ENCODE measurements around the gene SEPHS2. TPM values are rescaled to one million over a fixed set of nuclear protein-coding genes. Genes with fewer than 3 reads are reported as not detected.
"Not testable (repeated sequence)": the region's sequence is repeated elsewhere in the genome, so short reads cannot be mapped to it uniquely, and the experiment has no call there.

Gene SEPHS2
- total RNA-seq, 1 donor from 2014 or later: 43.1 TPM

- H3K4me3 Mint-ChIP-seq (ENCODE audit: unreplicated experiment): no peak overlapping the region
- no peaks in the 10 kb centered on the region for H3K27me3 Mint-ChIP-seq (ENCODE audit: unreplicated experiment)
- no peak overlapping the region for H3K27ac Mint-ChIP-seq (ENCODE audit: unreplicated experiment)
- DNase-seq (ENCODE audit: low spot score): no peak
- no peaks in the 10 kb centered on the region for H3K9me3 Mint-ChIP-seq (ENCODE audit: unreplicated experiment)
- no peak for TF ChIP-seq CTCF (IDR thresholded peaks at IDR 0.05; ENCODE audit: unreplicated experiment)
- no peaks in the 10 kb centered on the region for H3K36me3 Mint-ChIP-seq (ENCODE audit: low read depth, unreplicated experiment)
- H3K4me1 Mint-ChIP-seq (ENCODE audit: unreplicated experiment): no peaks in the 10 kb centered on the region
Observed at GRCh38 chr16:30470170-30470512, 24.5 kb upstream of the SEPHS2 start.

GRCh38 chr16:30464078-30464477, 18.4 kb upstream of the SEPHS2 start:
- no peaks in the 10 kb centered on the region for H3K4me1 Mint-ChIP-seq (ENCODE audit: unreplicated experiment)
- H3K36me3 Mint-ChIP-seq (ENCODE audit: low read depth, unreplicated experiment): no peaks in the 10 kb centered on the region
- TF ChIP-seq CTCF (IDR thresholded peaks at IDR 0.05; ENCODE audit: unreplicated experiment): no peak
- no peaks in the 10 kb centered on the region for H3K27me3 Mint-ChIP-seq (ENCODE audit: unreplicated experiment)
- H3K27ac Mint-ChIP-seq (ENCODE audit: unreplicated experiment): no peak overlapping the region
- no peaks in the 10 kb centered on the region for H3K9me3 Mint-ChIP-seq (ENCODE audit: unreplicated experiment)
- DNase-seq (ENCODE audit: low spot score): no peak
- no peak overlapping the region for H3K4me3 Mint-ChIP-seq (ENCODE audit: unreplicated experiment)

GRCh38 chr16:30461426-30461825, 15.8 kb upstream of the SEPHS2 start:
- H3K4me3 Mint-ChIP-seq (ENCODE audit: unreplicated experiment); H3K27me3 Mint-ChIP-seq (ENCODE audit: unreplicated experiment); DNase-seq (ENCODE audit: low spot score); H3K27ac Mint-ChIP-seq (ENCODE audit: unreplicated experiment); H3K9me3 Mint-ChIP-seq (ENCODE audit: unreplicated experiment); H3K36me3 Mint-ChIP-seq (ENCODE audit: low read depth, unreplicated experiment); H3K4me1 Mint-ChIP-seq (ENCODE audit: unreplicated experiment): not testable (repeated sequence)

- no peaks in the 10 kb centered on the region for H3K36me3 Mint-ChIP-seq (ENCODE audit: low read depth, unreplicated experiment)
- H3K4me3 Mint-ChIP-seq (ENCODE audit: unreplicated experiment): no peak overlapping the region
- H3K27me3 Mint-ChIP-seq (ENCODE audit: unreplicated experiment): no peaks in the 10 kb centered on the region
- no peak for DNase-seq (ENCODE audit: low spot score)
- no peak overlapping the region for H3K27ac Mint-ChIP-seq (ENCODE audit: unreplicated experiment)
- no peaks in the 10 kb centered on the region for H3K4me1 Mint-ChIP-seq (ENCODE audit: unreplicated experiment)
- TF ChIP-seq CTCF (IDR thresholded peaks at IDR 0.05; ENCODE audit: unreplicated experiment): no peak
- H3K9me3 Mint-ChIP-seq (ENCODE audit: unreplicated experiment): no peaks in the 10 kb centered on the region
Observed at GRCh38 chr16:30459456-30459855, 13.8 kb upstream of the SEPHS2 start.

- TF ChIP-seq CTCF (IDR thresholded peaks at IDR 0.05; ENCODE audit: unreplicated experiment): no peak
- Mint-ChIP-seq H3K27me3 (ENCODE audit: unreplicated experiment) (no peaks in the 10 kb centered on the region), H3K36me3 (ENCODE audit: low read depth, unreplicated experiment) (no peaks in the 10 kb centered on the region), H3K9me3 (ENCODE audit: unreplicated experiment) (no peaks in the 10 kb centered on the region), H3K4me3 (ENCODE audit: unreplicated experiment) (no peak overlapping the region), H3K27ac (ENCODE audit: unreplicated experiment) (no peak overlapping the region), H3K4me1 (ENCODE audit: unreplicated experiment) (no peaks in the 10 kb centered on the region)
- DNase-seq (ENCODE audit: low spot score): no peak
Observed at GRCh38 chr16:30458561-30459394, 13.1 kb upstream of the SEPHS2 start.
